NOMO-1 treated with dmso at 0.1 percent for 144 hours (cell line): ENCODE results near the gene KDM2B.

Source experiments
- DNase-seq: peaks from one replicate; lab custom pipeline; 2025; ENCODE audit not compliant: unreplicated experiment; lab: John Stamatoyannopoulos, UW

Gene KDM2B

GRCh38 chr12:121562488-121562887 lies 18.3 kb downstream of the KDM2B start:
- no peak for DNase-seq

- DNase-seq = no peak
These were observed 19.8 kb downstream of the KDM2B start for GRCh38 chr12:121561009-121561395.

GRCh38 chr12:121560392-121561008 lies 20.3 kb downstream of the KDM2B start:
- DNase-seq = peak; percentile 19

- DNase-seq = no peak
These were observed 21.9 kb downstream of the KDM2B start for GRCh38 chr12:121558956-121559355.

GRCh38 chr12:121550974-121551634 lies 29.7 kb downstream of the KDM2B start:
- no peak for DNase-seq

GRCh38 chr12:121549075-121549474 lies 31.7 kb downstream of the KDM2B start:
- no peak for DNase-seq

GRCh38 chr12:121545480-121545879 lies 35.3 kb downstream of the KDM2B start:
- DNase-seq = no peak

- no peak for DNase-seq
These were observed 37.0 kb downstream of the KDM2B start for GRCh38 chr12:121543786-121544185.

GRCh38 chr12:121539908-121540307 lies 40.9 kb downstream of the KDM2B start:
- no peak for DNase-seq

GRCh38 chr12:121538699-121539061 lies 42.1 kb downstream of the KDM2B start:
- no peak for DNase-seq

GRCh38 chr12:121537814-121538698 lies 42.8 kb downstream of the KDM2B start:
- DNase-seq = no peak

- peak; percentile 90 for DNase-seq
These were observed 43.7 kb downstream of the KDM2B start for GRCh38 chr12:121536899-121537813.

GRCh38 chr12:121536054-121536898 lies 44.5 kb downstream of the KDM2B start:
- DNase-seq = peak; percentile 79

- DNase-seq = no peak
These were observed 45.4 kb downstream of the KDM2B start for GRCh38 chr12:121535150-121536053.

- no peak for DNase-seq
These were observed 46.2 kb downstream of the KDM2B start for GRCh38 chr12:121534495-121535148.

- no peak for DNase-seq
These were observed 47.3 kb downstream of the KDM2B start for GRCh38 chr12:121533394-121534090.

GRCh38 chr12:121532503-121533393 lies 48.1 kb downstream of the KDM2B start:
- DNase-seq = no peak
